Upper lobe of left lung (tissue), 4 donors: ENCODE data around the gene ALG1.

Experiments
- EP300 ChIP-seq, 4 donors: sonication (generic); formaldehyde crosslinking; IDR thresholded peaks; one replicate each; pipeline ENCODE4 v1.5.1; 2017; ENCODE audit warnings: antibody characterized with exemption in 4 of 4, control low read depth in 2 of 4
- POLR2A ChIP-seq, 4 donors: fragments of 450-650 bp; IDR thresholded peaks; one replicate each; pipeline ENCODE4 v1.5.1; 2016 to 2017; ENCODE audit warnings: antibody characterized with exemption in 4 of 4, mild to moderate bottlenecking in 2 of 4
- POLR2AphosphoS5 ChIP-seq, 2 donors: sonication (generic); formaldehyde crosslinking; IDR thresholded peaks; one replicate each; pipeline ENCODE4 v1.5.1; 2017; ENCODE audit warnings: antibody characterized with exemption in 2 of 2
- TF ChIP-seq, protein P1 (sequence below), 6 experiments: fragments of 450-650 bp in 4 of 6; fragments of 200-600 bp in 2 of 6; sonication (generic) in 2 of 6; IDR thresholded peaks; one replicate each; pipeline ENCODE4 v1.5.1; 2016 to 2019; ENCODE audit warnings: antibody characterized with exemption in 6 of 6

DNA sequence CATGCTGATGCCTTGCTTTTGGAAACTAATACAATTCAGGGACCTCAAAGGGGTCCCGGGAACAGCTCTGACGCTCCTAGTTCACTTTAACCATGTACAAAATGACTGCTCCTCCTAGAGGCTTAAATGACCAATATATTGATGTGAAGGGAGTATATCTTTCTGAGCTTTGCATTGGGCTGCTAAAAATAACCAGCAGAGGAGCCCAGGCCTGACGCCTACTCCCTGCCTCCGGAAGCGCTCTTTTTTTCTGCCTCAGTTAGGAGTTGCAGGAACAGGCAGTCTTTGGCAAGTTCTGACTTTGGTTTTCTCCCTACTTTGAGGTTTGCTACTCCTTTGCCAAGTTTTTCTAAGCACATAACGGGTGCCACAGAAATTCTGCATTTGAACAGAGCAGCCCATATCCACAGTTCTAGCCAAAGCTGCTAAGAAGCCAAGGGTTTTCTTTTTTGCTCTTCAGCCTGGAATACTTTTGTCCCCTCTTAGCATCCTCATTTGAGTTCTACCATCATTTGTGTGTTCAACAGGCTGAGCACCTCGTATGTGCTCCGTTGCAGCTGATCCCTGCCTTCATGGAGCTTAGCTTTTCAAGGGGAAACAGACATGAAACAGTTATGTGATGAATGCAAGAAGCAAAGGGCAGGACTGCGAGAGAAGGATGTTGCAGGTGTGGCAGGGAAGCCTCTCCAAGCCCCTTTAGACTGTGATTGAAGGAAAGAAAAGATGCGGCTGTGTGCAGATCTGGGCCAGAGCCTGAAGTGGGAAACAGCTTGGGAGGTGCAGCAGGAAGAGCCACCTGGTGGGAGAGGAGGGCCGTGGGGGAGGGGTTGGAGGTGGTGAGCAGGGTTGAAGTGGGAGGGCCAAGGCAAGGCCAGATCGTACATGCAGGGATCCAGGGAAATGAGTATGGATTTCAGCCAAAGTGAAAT lies 35.2 kb upstream of the ALG1 start:
- TF ChIP-seq POLR2AphosphoS5 (IDR thresholded peaks at IDR 0.05) = no peak
- TF ChIP-seq EP300 (IDR thresholded peaks at IDR 0.05) = no peak
- TF ChIP-seq, protein P1, sequence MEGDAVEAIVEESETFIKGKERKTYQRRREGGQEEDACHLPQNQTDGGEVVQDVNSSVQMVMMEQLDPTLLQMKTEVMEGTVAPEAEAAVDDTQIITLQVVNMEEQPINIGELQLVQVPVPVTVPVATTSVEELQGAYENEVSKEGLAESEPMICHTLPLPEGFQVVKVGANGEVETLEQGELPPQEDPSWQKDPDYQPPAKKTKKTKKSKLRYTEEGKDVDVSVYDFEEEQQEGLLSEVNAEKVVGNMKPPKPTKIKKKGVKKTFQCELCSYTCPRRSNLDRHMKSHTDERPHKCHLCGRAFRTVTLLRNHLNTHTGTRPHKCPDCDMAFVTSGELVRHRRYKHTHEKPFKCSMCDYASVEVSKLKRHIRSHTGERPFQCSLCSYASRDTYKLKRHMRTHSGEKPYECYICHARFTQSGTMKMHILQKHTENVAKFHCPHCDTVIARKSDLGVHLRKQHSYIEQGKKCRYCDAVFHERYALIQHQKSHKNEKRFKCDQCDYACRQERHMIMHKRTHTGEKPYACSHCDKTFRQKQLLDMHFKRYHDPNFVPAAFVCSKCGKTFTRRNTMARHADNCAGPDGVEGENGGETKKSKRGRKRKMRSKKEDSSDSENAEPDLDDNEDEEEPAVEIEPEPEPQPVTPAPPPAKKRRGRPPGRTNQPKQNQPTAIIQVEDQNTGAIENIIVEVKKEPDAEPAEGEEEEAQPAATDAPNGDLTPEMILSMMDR (IDR thresholded peaks at IDR 0.05) = no peak
- no peak for TF ChIP-seq POLR2A (IDR thresholded peaks at IDR 0.05)
